Transverse colon (tissue), 4 donors: ENCODE results near the gene ADCY1. TPM values are rescaled to one million over a fixed set of nuclear protein-coding genes. Genes with fewer than 3 reads are reported as not detected.

Experiments
- DNase-seq: peaks from one replicate; pipeline ENCODE4 v3.0.0-alpha.2; 2019
- H3K27ac ChIP-seq, 4 donors: fragments of 200-600 bp; sonication (generic); 2 replicates each; pipeline ENCODE4 v1.5.1; 2016 to 2018; ENCODE audit warnings: inconsistent platforms in 4 of 4
- H3K27me3 ChIP-seq: fragments of 200-600 bp; sonication (generic); 2 replicates; pipeline ENCODE4 v1.5.1; 2017; ENCODE audit warnings: inconsistent platforms
- H3K36me3 ChIP-seq, 4 donors: fragments of 200-600 bp; sonication (generic); 2 replicates each; pipeline ENCODE4 v1.5.1; 2017 to 2019; ENCODE audit warnings: inconsistent platforms in 4 of 4
- H3K4me1 ChIP-seq, 4 donors: fragments of 200-600 bp; sonication (generic); 2 replicates each; pipeline ENCODE4 v1.5.1; 2017 to 2020; ENCODE audit warnings: inconsistent platforms in 4 of 4
- H3K4me3 ChIP-seq, 4 donors: fragments of 200-600 bp; sonication (generic); 1 replicate in 1 of 4; 2 replicates in 3 of 4; pipeline versions ENCODE4 v1.5.1 to v1.6.1; 2017 to 2019; ENCODE audit warnings: inconsistent platforms in 4 of 4
- H3K9me3 ChIP-seq, 2 donors: fragments of 200-600 bp; sonication (generic); 2 replicates each; pipeline ENCODE4 v1.5.1; 2017 to 2019; ENCODE audit warnings: inconsistent platforms in 2 of 2
- EP300 ChIP-seq: sonication (generic); formaldehyde crosslinking; IDR thresholded peaks from one replicate; pipeline ENCODE4 v1.6.1; 2017; ENCODE audit warnings: antibody characterized with exemption, low read depth
- POLR2A ChIP-seq: fragments of 450-650 bp; IDR thresholded peaks from one replicate; pipeline ENCODE4 v1.6.1; 2016; ENCODE audit warnings: antibody characterized with exemption, mild to moderate bottlenecking, moderate library complexity
- POLR2AphosphoS5 ChIP-seq, 3 donors: sonication (generic); formaldehyde crosslinking; IDR thresholded peaks; one replicate each; pipeline ENCODE4 v1.6.1; 2016; ENCODE audit warnings: antibody characterized with exemption in 3 of 3
- WGBS, 2 donors: methylation state at CpG; one replicate each; pipeline ENCODE4 v1.1.5; 2018; ENCODE audit warnings: low coverage in 1 of 2; 5-methylcytosine and 5-hydroxymethylcytosine counted together
- in situ Hi-C, 4 donors: fragments of 200-750 bp; cut with MboI; loops; one replicate each; pipeline versions ENCODE4 v1.15.0 to v1.15.1; 2017; ENCODE audit warnings: low sequenced_read_pairs in 3 of 4, low pct_ligation_motif_present in 1 of 4, low pct_unique_long_range_greater_than_20kb in 1 of 4
- intact Hi-C: fragments of 100-400 bp; cut with DNase I; formaldehyde crosslinking; loops from one replicate; pipeline ENCODE4 v1.15.1; 2023; ENCODE audit warnings: low total_unique reads
- total RNA-seq, 4 donors: library from RNA; depleted of rRNA; stranded (reverse); fragments of >200 nt; gene quantifications; one replicate each; pipeline ENCODE4 v1.1.0, GENCODE V29; 2016
- TF ChIP-seq, protein P1 (sequence below), 5 experiments: fragments of 200-600 bp in 3 of 5; fragments of 450-650 bp in 2 of 5; sonication (generic) in 3 of 5; IDR thresholded peaks; 1 replicate in 2 of 5; 2 replicates in 3 of 5; pipeline ENCODE4 v1.5.1; 2016 to 2017; ENCODE audit warnings: antibody characterized with exemption in 5 of 5, inconsistent platforms in 3 of 5, mild to moderate bottlenecking in 2 of 5, moderate library complexity in 1 of 5

The ADCY1 gene
- total RNA-seq, 4 donors from 2014 or later, result 0.16 to 0.41 TPM; not detected in 2

DNA sequence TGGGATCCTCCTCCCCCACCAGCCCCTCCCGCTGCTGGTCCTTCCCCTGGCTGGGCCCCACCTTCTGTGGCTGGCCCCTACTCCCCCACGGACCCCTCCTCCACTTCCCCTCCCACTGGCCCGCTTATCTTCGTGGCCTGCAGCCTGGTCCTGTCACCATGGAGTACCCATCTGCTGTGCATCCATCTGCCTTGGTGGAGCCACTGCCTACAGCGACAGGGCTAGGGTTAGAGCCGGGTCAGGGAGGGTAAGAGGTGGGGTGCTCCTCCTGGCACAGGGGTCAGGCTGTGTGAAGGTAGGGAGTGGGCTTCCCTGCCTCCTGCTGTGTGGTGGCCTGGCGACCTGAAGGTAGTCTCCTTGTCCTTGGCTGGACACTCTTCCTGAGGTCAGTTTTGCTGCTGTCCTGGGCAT, 5.2 kb downstream of the ADCY1 start:
- Histone ChIP-seq H3K4me3 (no peak overlapping the region), H3K36me3 (no peaks in the 10 kb centered on the region), H3K9me3 (no peaks in the 10 kb centered on the region), H3K27ac (no peak overlapping the region), H3K27me3 (peaks cover 36% of the 10 kb centered on the region), H3K4me1 (peaks cover 0 to 11% (median 10%) of the 10 kb centered on the region in 4 donors)
- WGBS, 2 donors, result 56% methylated on average over 7 of the region's 7 CpGs; no CpG with 5 or more reads in 1 of the 2 donors
- intact Hi-C loops (no loop called here), in situ Hi-C loops (no loop called here)
- TF ChIP-seq POLR2AphosphoS5 (IDR thresholded peaks at IDR 0.05) (no peak), EP300 (no peak), POLR2A (no peak)
- TF ChIP-seq, protein P1, sequence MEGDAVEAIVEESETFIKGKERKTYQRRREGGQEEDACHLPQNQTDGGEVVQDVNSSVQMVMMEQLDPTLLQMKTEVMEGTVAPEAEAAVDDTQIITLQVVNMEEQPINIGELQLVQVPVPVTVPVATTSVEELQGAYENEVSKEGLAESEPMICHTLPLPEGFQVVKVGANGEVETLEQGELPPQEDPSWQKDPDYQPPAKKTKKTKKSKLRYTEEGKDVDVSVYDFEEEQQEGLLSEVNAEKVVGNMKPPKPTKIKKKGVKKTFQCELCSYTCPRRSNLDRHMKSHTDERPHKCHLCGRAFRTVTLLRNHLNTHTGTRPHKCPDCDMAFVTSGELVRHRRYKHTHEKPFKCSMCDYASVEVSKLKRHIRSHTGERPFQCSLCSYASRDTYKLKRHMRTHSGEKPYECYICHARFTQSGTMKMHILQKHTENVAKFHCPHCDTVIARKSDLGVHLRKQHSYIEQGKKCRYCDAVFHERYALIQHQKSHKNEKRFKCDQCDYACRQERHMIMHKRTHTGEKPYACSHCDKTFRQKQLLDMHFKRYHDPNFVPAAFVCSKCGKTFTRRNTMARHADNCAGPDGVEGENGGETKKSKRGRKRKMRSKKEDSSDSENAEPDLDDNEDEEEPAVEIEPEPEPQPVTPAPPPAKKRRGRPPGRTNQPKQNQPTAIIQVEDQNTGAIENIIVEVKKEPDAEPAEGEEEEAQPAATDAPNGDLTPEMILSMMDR (IDR thresholded peaks at IDR 0.05), result no peak
- DNase-seq, result no peak

DNA sequence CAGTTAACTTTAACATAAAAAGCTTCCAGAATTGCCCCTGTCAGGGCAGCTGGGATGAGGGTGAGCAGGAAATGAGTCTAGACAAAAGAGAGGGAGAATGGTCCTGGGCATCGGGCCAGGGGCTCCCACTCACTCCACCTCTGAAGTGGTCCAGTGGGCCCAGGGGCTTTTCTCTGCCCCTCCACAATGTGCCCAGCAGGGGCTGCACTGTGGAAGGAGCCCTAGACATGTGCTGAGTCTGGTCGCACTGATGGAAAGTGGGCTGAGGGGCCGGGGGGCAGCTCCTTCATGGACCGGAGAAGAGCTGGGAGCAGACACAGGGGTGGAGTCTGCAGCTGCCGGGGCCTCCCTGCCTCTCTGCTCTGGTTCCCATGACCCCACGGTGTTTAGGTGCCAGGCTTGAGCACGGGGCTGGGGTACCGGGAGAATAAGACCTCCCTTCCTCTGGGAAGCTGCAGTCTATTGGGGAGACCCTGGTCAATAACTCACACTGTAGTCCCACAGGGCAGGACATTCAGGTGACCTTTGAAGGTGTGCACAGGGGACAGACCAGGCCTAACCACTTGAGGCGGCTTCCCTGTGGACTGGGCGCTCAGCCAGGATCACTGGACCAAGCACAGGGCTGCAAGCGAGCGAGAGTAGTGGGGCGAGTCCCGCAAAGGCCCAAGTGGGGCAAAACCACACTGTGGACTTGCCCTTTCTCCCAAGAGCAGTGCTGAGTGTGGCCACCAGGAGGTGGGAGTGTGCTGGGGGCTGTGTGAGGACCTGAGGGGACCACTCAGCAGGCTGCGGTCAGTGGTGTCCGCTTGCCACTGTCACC, 6.1 kb downstream of the ADCY1 start:
- no peak overlapping the region for H3K27ac ChIP-seq
- H3K9me3 ChIP-seq, result no peaks in the 10 kb centered on the region
- no peak for DNase-seq
- in situ Hi-C loops (no loop called here), intact Hi-C loops (no loop called here)
- H3K4me1 ChIP-seq, result peaks cover 0 to 3% (median 3%) of the 10 kb centered on the region in 4 donors
- 82 to 100% methylated on average over 1 to 15 of the region's 16 CpGs for WGBS, 2 donors
- H3K27me3 ChIP-seq, result peaks cover 29% of the 10 kb centered on the region
- TF ChIP-seq EP300 (no peak), POLR2A (no peak), POLR2AphosphoS5 (IDR thresholded peaks at IDR 0.05) (no peak)
- TF ChIP-seq, protein P1 (IDR thresholded peaks at IDR 0.05), result no peak
- no peaks in the 10 kb centered on the region for H3K36me3 ChIP-seq
- H3K4me3 ChIP-seq, result no peak overlapping the region

DNA sequence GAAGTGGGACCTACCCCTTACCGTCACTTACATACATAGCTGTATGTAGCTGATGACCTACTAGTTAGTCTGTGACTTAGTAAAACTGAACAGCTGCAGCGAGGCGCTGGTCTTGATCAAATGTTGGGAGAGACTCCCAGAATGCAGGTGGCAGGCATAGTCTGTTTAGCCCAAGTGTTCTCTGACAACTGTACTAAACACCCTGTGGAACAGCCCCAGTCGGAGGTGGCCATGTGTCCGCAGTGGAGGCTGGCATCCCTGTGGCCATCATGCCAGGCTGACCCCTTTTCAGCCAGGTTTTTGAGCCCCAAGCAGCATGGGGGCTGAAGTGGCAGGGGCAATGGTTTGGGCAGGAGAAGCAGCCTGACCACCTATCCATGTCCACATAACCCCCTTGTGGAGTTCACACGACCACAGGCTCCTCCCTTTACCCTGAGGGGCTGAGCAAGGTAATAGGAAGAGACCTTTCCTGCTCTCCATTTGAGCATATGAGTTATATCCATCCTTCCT, 7.2 kb downstream of the ADCY1 start:
- 73 to 84% methylated on average over 4 to 6 of the region's 6 CpGs for WGBS, 2 donors
- Histone ChIP-seq H3K27ac (no peak overlapping the region), H3K4me3 (no peak overlapping the region), H3K27me3 (peaks cover 18% of the 10 kb centered on the region), H3K4me1 (no peaks in the 10 kb centered on the region), H3K9me3 (no peaks in the 10 kb centered on the region), H3K36me3 (no peaks in the 10 kb centered on the region)
- intact Hi-C loops, result no loop called here
- in situ Hi-C loops, result no loop called here
- no peak for TF ChIP-seq POLR2AphosphoS5 (IDR thresholded peaks at IDR 0.05)
- TF ChIP-seq, protein P1 (IDR thresholded peaks at IDR 0.05), result no peak
- no peak for TF ChIP-seq EP300
- no peak for TF ChIP-seq POLR2A
- no peak for DNase-seq

DNA sequence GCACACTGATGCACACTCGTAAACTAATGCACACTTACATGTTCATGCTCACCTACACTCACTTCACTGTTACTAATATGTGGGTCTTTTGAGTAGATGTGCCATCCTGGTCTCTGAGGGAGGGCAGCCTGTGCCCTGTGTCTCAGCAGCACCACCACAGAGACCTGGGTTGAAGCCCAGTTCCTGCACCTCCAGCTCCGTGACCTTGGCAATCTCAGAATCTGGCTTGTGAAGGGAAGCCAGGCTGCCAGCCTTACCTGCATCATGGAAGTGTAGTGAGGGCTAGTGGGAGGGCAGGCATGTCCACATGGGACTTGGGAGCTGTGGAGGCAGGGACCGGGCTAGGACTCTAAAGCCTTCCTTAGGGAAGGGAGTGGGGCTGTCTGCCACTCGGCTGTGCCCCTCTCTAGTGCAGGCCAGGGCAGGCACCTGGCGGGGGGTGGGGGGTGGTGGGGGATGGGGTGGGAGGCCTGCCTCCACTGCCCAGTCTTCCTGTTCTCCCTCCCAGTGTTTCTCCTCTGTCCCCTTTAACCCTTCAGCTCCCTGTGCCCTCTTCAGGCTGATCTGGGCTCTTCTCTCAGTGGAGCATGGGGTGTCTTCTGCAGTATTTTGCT, 8.1 kb downstream of the ADCY1 start:
- Histone ChIP-seq H3K36me3 (no peaks in the 10 kb centered on the region), H3K4me1 (no peaks in the 10 kb centered on the region), H3K27ac (no peak overlapping the region), H3K9me3 (no peaks in the 10 kb centered on the region), H3K27me3 (peaks cover 9% of the 10 kb centered on the region), H3K4me3 (no peak overlapping the region)
- in situ Hi-C loops (no loop called here), intact Hi-C loops (no loop called here)
- 67% methylated on average over 5 of the region's 5 CpGs; no CpG with 5 or more reads in 1 of the 2 donors for WGBS, 2 donors
- no peak for TF ChIP-seq EP300
- no peak for TF ChIP-seq POLR2A
- TF ChIP-seq, protein P1 (IDR thresholded peaks at IDR 0.05), result no peak
- TF ChIP-seq POLR2AphosphoS5 (IDR thresholded peaks at IDR 0.05), result no peak
- no peak for DNase-seq
